Activated CD4-positive, alpha-beta T cell treated with anti-CD3 and anti-CD28 coated beads for 1 hour (primary cell): ENCODE measurements around the gene SIRPD.
"Not testable (repeated sequence)": the region's sequence is repeated elsewhere in the genome, so short reads cannot be mapped to it uniquely, and the experiment has no call there.

Source experiments
- DNase-seq: peaks from one replicate; pipeline ENCODE4 v3.0.0-alpha.2; 2020

Gene SIRPD

GRCh38 chr20:1536893-1537730 is 20.4 kb downstream of the SIRPD start:
- DNase-seq: no peak

GRCh38 chr20:1535420-1536175 is 21.9 kb downstream of the SIRPD start:
- no peak for DNase-seq

- no peak for DNase-seq
Measured at GRCh38 chr20:1534526-1534925, 23.0 kb downstream of the SIRPD start.

GRCh38 chr20:1533059-1533458 is 24.4 kb downstream of the SIRPD start:
- no peak for DNase-seq

- no peak for DNase-seq
Measured at GRCh38 chr20:1528811-1529210, 28.7 kb downstream of the SIRPD start.

GRCh38 chr20:1527923-1528322 is 29.6 kb downstream of the SIRPD start:
- no peak for DNase-seq

GRCh38 chr20:1526896-1527295 is 30.6 kb downstream of the SIRPD start:
- no peak for DNase-seq

- DNase-seq: no peak
Measured at GRCh38 chr20:1526310-1526709, 31.2 kb downstream of the SIRPD start.

GRCh38 chr20:1524004-1524403 is 33.5 kb downstream of the SIRPD start:
- no peak for DNase-seq

- no peak for DNase-seq
Measured at GRCh38 chr20:1517010-1517409, 40.5 kb downstream of the SIRPD start.

GRCh38 chr20:1513801-1514200 is 43.7 kb downstream of the SIRPD start:
- DNase-seq: no peak

- no peak for DNase-seq
Measured at GRCh38 chr20:1509237-1509636, 48.3 kb downstream of the SIRPD start.

GRCh38 chr20:1508574-1508973 is 48.9 kb downstream of the SIRPD start:
- no peak for DNase-seq

- DNase-seq: no peak
Measured at GRCh38 chr20:1507276-1507675, 50.2 kb downstream of the SIRPD start.

GRCh38 chr20:1505871-1506270 is 51.6 kb downstream of the SIRPD start:
- no peak for DNase-seq

- no peak for DNase-seq
Measured at GRCh38 chr20:1505361-1505760, 52.1 kb downstream of the SIRPD start.

GRCh38 chr20:1503564-1504227 is 53.8 kb downstream of the SIRPD start:
- DNase-seq: peak; percentile 57

- DNase-seq: no peak
Measured at GRCh38 chr20:1500496-1500895, 57.0 kb downstream of the SIRPD start.

- no peak for DNase-seq
Measured at GRCh38 chr20:1499528-1500420, 57.7 kb downstream of the SIRPD start.

GRCh38 chr20:1497371-1497770 is 60.1 kb downstream of the SIRPD start:
- DNase-seq: not testable (repeated sequence)

- no peak for DNase-seq
Measured at GRCh38 chr20:1496930-1497329, 60.6 kb downstream of the SIRPD start.

GRCh38 chr20:1494436-1494835 is 63.1 kb downstream of the SIRPD start:
- DNase-seq: no peak

GRCh38 chr20:1493536-1493935 is 64.0 kb downstream of the SIRPD start:
- no peak for DNase-seq
